ENCODE measurements around the gene MEF2B. TPM values are rescaled to one million over a fixed set of nuclear protein-coding genes. Genes with fewer than 3 reads are reported as not detected.
"Not testable (repeated sequence)": the region's sequence is repeated elsewhere in the genome, so short reads cannot be mapped to it uniquely, and the experiment has no call there.

MEF2B gene
- total RNA-seq, 1 experiment from 2014 or later, result 395 TPM

GRCh38 chr19:19185853-19186740, 16.0 kb upstream of the MEF2B start:
- H3K4me3 ChIP-seq (ENCODE audit: low read length), result no peak overlapping the region
- H3K9me2 ChIP-seq (replicated peaks; ENCODE audit: insufficient read depth, low read length), result no peaks in the 10 kb centered on the region
- no peaks in the 10 kb centered on the region for H4K20me1 ChIP-seq (ENCODE audit: insufficient read depth, low read depth, low read length)
- no peak overlapping the region for H3K27ac ChIP-seq (ENCODE audit: low read length)
- peak; percentile 89 for DNase-seq
- H3K9me3 ChIP-seq (ENCODE audit: low read length), result no peaks in the 10 kb centered on the region; the same call in 1 of the 2 replicates
- H2AFZ ChIP-seq (ENCODE audit: low read length), result no peak overlapping the region
- H3K4me1 ChIP-seq (ENCODE audit: low read length), result peaks cover 13% of the 10 kb centered on the region
- no peak overlapping the region for H3K9ac ChIP-seq (ENCODE audit: low read length)
- H3K79me2 ChIP-seq (ENCODE audit: low read length), result peaks cover 22% of the 10 kb centered on the region
- no peaks in the 10 kb centered on the region for H3K27me3 ChIP-seq (ENCODE audit: low read length)
- peaks cover 36% of the 10 kb centered on the region for H3K36me3 ChIP-seq (ENCODE audit: insufficient read depth, low read length)
- H3K4me2 ChIP-seq (ENCODE audit: low read depth, low read length, poor library complexity, severe bottlenecking), result no peak overlapping the region

- H3K9ac ChIP-seq (ENCODE audit: low read length), result no peak overlapping the region
- H4K20me1 ChIP-seq (ENCODE audit: insufficient read depth, low read depth, low read length), result no peaks in the 10 kb centered on the region
- H2AFZ ChIP-seq (ENCODE audit: low read length), result no peak overlapping the region
- H3K4me3 ChIP-seq (ENCODE audit: low read length), result no peak overlapping the region
- H3K9me2 ChIP-seq (replicated peaks; ENCODE audit: insufficient read depth, low read length), result no peaks in the 10 kb centered on the region
- no peak overlapping the region for H3K4me2 ChIP-seq (ENCODE audit: low read depth, low read length, poor library complexity, severe bottlenecking)
- H3K79me2 ChIP-seq (ENCODE audit: low read length), result no peaks in the 10 kb centered on the region; the same call in 1 of the 2 replicates
- H3K4me1 ChIP-seq (ENCODE audit: low read length), result no peaks in the 10 kb centered on the region
- H3K9me3 ChIP-seq (ENCODE audit: low read length), result no peaks in the 10 kb centered on the region; the same call in 1 of the 2 replicates
- no peak for DNase-seq
- H3K36me3 ChIP-seq (ENCODE audit: insufficient read depth, low read length), result peaks cover 37% of the 10 kb centered on the region
- no peaks in the 10 kb centered on the region for H3K27me3 ChIP-seq (ENCODE audit: low read length)
- H3K27ac ChIP-seq (ENCODE audit: low read length), result no peak overlapping the region
Observed at GRCh38 chr19:19181488-19181998, 11.5 kb upstream of the MEF2B start.

- no peak overlapping the region for H3K4me2 ChIP-seq (ENCODE audit: low read depth, low read length, poor library complexity, severe bottlenecking)
- no peaks in the 10 kb centered on the region for H3K9me2 ChIP-seq (replicated peaks; ENCODE audit: insufficient read depth, low read length)
- H3K9me3 ChIP-seq (ENCODE audit: low read length), result no peaks in the 10 kb centered on the region; the same call in 1 of the 2 replicates
- no peak overlapping the region for H3K4me3 ChIP-seq (ENCODE audit: low read length)
- H3K9ac ChIP-seq (ENCODE audit: low read length), result no peak overlapping the region
- H4K20me1 ChIP-seq (ENCODE audit: insufficient read depth, low read depth, low read length), result no peaks in the 10 kb centered on the region
- no peak overlapping the region for H3K27ac ChIP-seq (ENCODE audit: low read length)
- H2AFZ ChIP-seq (ENCODE audit: low read length), result no peak overlapping the region
- peaks cover 6% of the 10 kb centered on the region for H3K4me1 ChIP-seq (ENCODE audit: low read length)
- H3K27me3 ChIP-seq (ENCODE audit: low read length), result no peaks in the 10 kb centered on the region
- DNase-seq, result no peak
- H3K79me2 ChIP-seq (ENCODE audit: low read length), result no peaks in the 10 kb centered on the region
- H3K36me3 ChIP-seq (ENCODE audit: insufficient read depth, low read length), result peaks cover 31% of the 10 kb centered on the region
Observed at GRCh38 chr19:19179548-19180441, 9.7 kb upstream of the MEF2B start.

DNA sequence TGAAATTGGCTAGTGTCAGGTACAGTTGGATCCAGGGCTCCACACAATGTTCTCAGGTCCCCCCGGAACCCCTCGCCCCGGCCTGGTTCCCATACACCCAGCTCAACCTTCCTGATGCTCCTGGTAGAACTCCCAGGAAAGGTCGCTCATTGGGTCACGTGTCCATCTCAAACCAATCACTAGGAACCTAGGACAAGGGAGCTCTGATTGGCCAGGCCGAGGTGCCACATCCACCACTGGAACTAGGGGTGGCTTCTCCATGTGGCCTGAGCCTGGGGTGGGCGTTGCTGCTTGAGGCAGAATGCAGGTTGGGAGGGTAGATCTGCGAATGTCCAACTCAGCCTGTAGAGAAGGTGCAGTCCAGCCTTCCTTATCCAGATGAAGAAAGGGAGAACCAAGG, 6.9 kb upstream of the MEF2B start:
- Histone ChIP-seq H3K4me3 (ENCODE audit: low read length) (no peak overlapping the region), H3K4me1 (ENCODE audit: low read length) (peaks cover 31% of the 10 kb centered on the region), H3K27ac (ENCODE audit: low read length) (no peak overlapping the region), H3K79me2 (ENCODE audit: low read length) (no peaks in the 10 kb centered on the region), H3K9ac (ENCODE audit: low read length) (no peak overlapping the region), H3K27me3 (ENCODE audit: low read length) (no peaks in the 10 kb centered on the region), H2AFZ (ENCODE audit: low read length) (no peak overlapping the region), H3K36me3 (ENCODE audit: insufficient read depth, low read length) (peaks cover 21% of the 10 kb centered on the region), H3K4me2 (ENCODE audit: low read depth, low read length, poor library complexity, severe bottlenecking) (no peak overlapping the region), H3K9me3 (ENCODE audit: low read length) (no peaks in the 10 kb centered on the region; the same call in 1 of the 2 replicates), H4K20me1 (ENCODE audit: insufficient read depth, low read depth, low read length) (no peaks in the 10 kb centered on the region), H3K9me2 (replicated peaks; ENCODE audit: insufficient read depth, low read length) (no peaks in the 10 kb centered on the region)
- DNase-seq, result no peak

DNA sequence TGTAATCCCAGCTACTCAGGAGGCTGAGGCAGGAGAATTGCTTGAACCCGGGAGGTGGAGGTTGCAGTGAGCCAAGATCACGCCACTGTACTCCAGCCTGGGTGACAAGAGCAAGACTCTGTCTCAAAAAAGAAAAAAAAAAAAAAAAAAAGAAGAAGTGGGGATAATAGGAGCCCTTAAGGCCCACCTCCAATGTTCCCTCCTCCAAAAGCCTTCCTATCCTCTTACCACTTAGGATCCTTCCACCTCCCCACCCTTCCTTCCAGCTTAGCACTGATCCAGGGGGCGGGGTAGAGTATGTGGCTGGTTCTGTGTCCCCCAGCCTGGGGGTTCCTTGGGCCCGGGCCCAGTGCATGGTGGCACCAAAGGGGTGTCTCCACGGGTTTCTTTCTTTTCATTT, 3.2 kb upstream of the MEF2B start:
- not testable (repeated sequence) for H2AFZ ChIP-seq (ENCODE audit: low read length); H3K27me3 ChIP-seq (ENCODE audit: low read length); H3K4me3 ChIP-seq (ENCODE audit: low read length); H3K9me2 ChIP-seq (replicated peaks; ENCODE audit: insufficient read depth, low read length); H3K4me2 ChIP-seq (ENCODE audit: low read depth, low read length, poor library complexity, severe bottlenecking); H3K9me3 ChIP-seq (ENCODE audit: low read length); H4K20me1 ChIP-seq (ENCODE audit: insufficient read depth, low read depth, low read length)
- Histone ChIP-seq H3K4me1 (ENCODE audit: low read length) (peaks cover 54% of the 10 kb centered on the region), H3K79me2 (ENCODE audit: low read length) (peaks cover 22% of the 10 kb centered on the region), H3K36me3 (ENCODE audit: insufficient read depth, low read length) (peaks cover 11% of the 10 kb centered on the region; the same call in 1 of the 2 replicates), H3K9ac (ENCODE audit: low read length) (peak overlapping the region; percentile 21; the same call in 1 of the 2 replicates), H3K27ac (ENCODE audit: low read length) (peak overlapping the region; percentile 99)
- peak; percentile 53 for DNase-seq

DNA sequence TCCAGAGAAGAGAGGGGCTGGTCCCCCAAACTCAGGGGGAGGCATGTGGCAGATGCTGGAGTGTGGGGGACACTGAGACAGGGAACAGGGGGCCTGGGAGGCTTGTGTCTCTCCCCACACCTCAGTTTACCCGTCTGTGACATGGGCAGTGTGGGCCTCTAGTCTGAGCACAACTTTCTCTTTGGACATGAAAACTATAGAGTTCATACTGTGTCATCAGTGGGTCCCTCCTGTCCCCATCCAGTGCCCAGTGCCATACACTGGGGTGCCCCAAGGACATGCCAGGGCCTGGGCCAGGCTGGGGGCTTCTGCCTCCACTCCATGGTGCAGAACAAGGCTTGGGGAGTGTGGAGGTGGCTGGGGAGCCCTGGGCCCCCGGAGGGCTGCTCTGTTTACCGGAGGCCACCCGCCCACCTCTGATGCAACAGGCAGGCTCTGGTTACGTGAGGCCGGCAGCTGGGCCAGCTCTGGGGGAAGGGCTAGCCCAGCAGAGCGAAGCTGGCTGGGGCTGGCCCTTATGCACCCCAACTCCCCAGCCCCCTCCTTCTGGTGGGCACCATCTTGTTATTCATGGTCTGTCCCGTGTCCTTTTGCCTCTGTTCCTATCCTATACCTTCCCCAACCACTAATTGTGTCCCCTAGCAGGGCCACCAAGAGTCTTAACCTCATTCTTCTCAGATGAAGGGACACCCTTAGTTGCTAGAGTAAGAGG, 1.9 kb upstream of the MEF2B start:
- Histone ChIP-seq H3K9me2 (replicated peaks; ENCODE audit: insufficient read depth, low read length) (no peaks in the 10 kb centered on the region), H3K4me1 (ENCODE audit: low read length) (peaks cover 67% of the 10 kb centered on the region), H3K4me2 (ENCODE audit: low read depth, low read length, poor library complexity, severe bottlenecking) (peak overlapping the region; percentile 89), H4K20me1 (ENCODE audit: insufficient read depth, low read depth, low read length) (peaks cover 11% of the 10 kb centered on the region; the same call in 1 of the 2 replicates), H3K27ac (ENCODE audit: low read length) (peak overlapping the region; percentile 99), H3K79me2 (ENCODE audit: low read length) (peaks cover 34% of the 10 kb centered on the region), H3K36me3 (ENCODE audit: insufficient read depth, low read length) (peaks cover 20% of the 10 kb centered on the region; the same call in 1 of the 2 replicates), H2AFZ (ENCODE audit: low read length) (no peak overlapping the region), H3K9me3 (ENCODE audit: low read length) (no peaks in the 10 kb centered on the region), H3K9ac (ENCODE audit: low read length) (peak overlapping the region; percentile 94), H3K27me3 (ENCODE audit: low read length) (no peaks in the 10 kb centered on the region), H3K4me3 (ENCODE audit: low read length) (peak overlapping the region; percentile 31; the same call in 1 of the 2 replicates)
- peak; percentile 86 for DNase-seq

GRCh38 chr19:19170873-19171672, 1.0 kb upstream of the MEF2B start:
- no peaks in the 10 kb centered on the region for H3K9me3 ChIP-seq (ENCODE audit: low read length)
- peak overlapping the region; percentile 89 for H3K4me2 ChIP-seq (ENCODE audit: low read depth, low read length, poor library complexity, severe bottlenecking)
- H3K27ac ChIP-seq (ENCODE audit: low read length), result peak overlapping the region; percentile 99
- H3K9me2 ChIP-seq (replicated peaks; ENCODE audit: insufficient read depth, low read length), result no peaks in the 10 kb centered on the region
- H3K27me3 ChIP-seq (ENCODE audit: low read length), result no peaks in the 10 kb centered on the region
- peaks cover 24% of the 10 kb centered on the region; the same call in 1 of the 2 replicates for H3K36me3 ChIP-seq (ENCODE audit: insufficient read depth, low read length)
- peaks cover 43% of the 10 kb centered on the region for H3K79me2 ChIP-seq (ENCODE audit: low read length)
- peak overlapping the region; percentile 78 for H3K4me3 ChIP-seq (ENCODE audit: low read length)
- peak overlapping the region; percentile 94 for H3K9ac ChIP-seq (ENCODE audit: low read length)
- H4K20me1 ChIP-seq (ENCODE audit: insufficient read depth, low read depth, low read length), result peaks cover 16% of the 10 kb centered on the region; the same call in 1 of the 2 replicates
- peaks cover 76% of the 10 kb centered on the region for H3K4me1 ChIP-seq (ENCODE audit: low read length)
- peak; percentile 51 for DNase-seq
- H2AFZ ChIP-seq (ENCODE audit: low read length), result no peak overlapping the region

Measured in Karpas-422 (cell line).